ENCODE results near the gene NOX4. TPM values are rescaled to one million over a fixed set of nuclear protein-coding genes. Genes with fewer than 3 reads are reported as not detected.
"Not testable (repeated sequence)": the region's sequence is repeated elsewhere in the genome, so short reads cannot be mapped to it uniquely, and the experiment has no call there.

NOX4 gene
- total RNA-seq, 2 donors from 2014 or later = 0.62 to 1.6 TPM

DNA sequence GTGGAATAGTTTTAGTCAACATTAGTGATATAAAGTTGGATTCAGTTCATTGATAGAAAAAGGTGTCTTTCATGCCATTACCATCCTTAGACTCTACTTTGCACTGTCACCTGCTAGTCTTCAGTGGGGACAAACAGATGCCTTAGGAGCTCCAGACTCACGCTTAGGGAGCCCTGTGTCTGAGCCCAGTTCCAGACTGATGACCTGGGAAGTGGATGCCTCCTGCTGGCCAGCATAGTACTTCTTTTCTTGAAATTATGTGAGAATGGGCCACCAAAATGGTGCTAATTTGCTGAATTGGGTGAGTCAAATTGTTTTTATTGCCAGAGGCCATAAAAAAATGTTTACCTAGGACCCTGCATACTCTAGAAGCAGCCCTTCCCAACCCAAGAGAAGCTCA lies 53.9 kb downstream of the NOX4 start:
- 100% methylated on average over 1 of the region's 1 CpG for WGBS

DNA sequence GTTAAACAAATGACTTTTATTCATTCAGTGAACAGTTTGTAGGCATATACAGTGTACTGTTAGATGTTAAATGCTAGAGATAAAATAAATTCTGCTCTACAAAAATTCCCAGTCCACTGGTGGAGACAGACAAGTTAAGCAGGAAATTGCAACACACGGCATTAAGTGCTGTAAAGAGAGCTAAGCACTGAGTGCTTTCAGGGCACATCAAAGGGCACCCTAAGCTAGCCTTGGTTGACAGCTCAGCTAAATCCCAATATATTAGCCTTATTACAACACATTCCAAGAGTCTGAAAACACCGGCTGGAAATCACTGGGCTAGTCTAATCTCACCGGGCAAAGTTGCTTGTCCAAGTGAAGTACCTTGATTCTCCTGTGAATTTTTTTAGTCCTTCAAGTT lies 55.1 kb downstream of the NOX4 start:
- intact Hi-C loops (cut with DNase I) = no loop called here
- no peaks in the 10 kb centered on the region for H3K27me3 ChIP-seq (replicated peaks; ENCODE audit: insufficient read depth)
- no peak for DNase-seq (ENCODE audit: low spot score)
- TF ChIP-seq POLR2AphosphoS5 (IDR thresholded peaks at IDR 0.05) = no peak
- H3K36me3 ChIP-seq = no peaks in the 10 kb centered on the region
- H3K4me1 ChIP-seq (replicated peaks) = no peaks in the 10 kb centered on the region
- no peak overlapping the region for H3K4me3 ChIP-seq
- no peak overlapping the region for H3K27ac ChIP-seq
- H3K9me3 ChIP-seq = no peaks in the 10 kb centered on the region
- WGBS = 24% methylated on average over 3 of the region's 3 CpGs

More for the DNA sequence above, 53.9 kb downstream of the NOX4 start:
- Histone ChIP-seq H3K4me3 (no peak overlapping the region), H3K4me1 (replicated peaks) (no peaks in the 10 kb centered on the region), H3K36me3 (no peaks in the 10 kb centered on the region), H3K27me3 (replicated peaks; ENCODE audit: insufficient read depth) (no peaks in the 10 kb centered on the region), H3K9me3 (no peaks in the 10 kb centered on the region), H3K27ac (no peak overlapping the region)
- no peak for DNase-seq (ENCODE audit: low spot score)
- intact Hi-C loops (cut with DNase I) = no loop called here
- TF ChIP-seq POLR2AphosphoS5 (IDR thresholded peaks at IDR 0.05) = no peak

DNA sequence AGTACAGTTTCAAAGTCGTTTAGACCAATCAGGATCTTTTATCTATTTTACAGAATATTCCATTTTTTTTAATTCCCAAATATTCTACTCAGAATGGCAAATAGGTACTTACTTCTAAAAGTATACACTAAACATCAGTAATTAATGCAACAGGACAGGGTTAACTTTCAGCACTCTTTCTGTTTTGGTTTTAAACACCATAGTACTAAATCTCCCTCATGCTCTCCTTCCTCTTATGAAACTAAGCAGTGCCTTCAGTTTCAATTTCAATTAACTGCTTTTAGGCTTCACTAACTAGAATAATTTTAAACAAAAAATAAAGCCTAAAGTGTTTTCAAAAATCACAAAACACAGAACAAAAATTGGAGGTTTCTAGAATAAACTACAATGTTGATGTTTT lies 57.9 kb downstream of the NOX4 start:
- no peaks in the 10 kb centered on the region for H3K36me3 ChIP-seq
- H3K9me3 ChIP-seq = no peaks in the 10 kb centered on the region
- intact Hi-C loops (cut with DNase I) = no loop called here
- DNase-seq (ENCODE audit: low spot score) = no peak
- no peak overlapping the region for H3K27ac ChIP-seq
- H3K4me3 ChIP-seq = no peak overlapping the region
- no peaks in the 10 kb centered on the region for H3K27me3 ChIP-seq (replicated peaks; ENCODE audit: insufficient read depth)
- 80% methylated on average over 1 of the region's 1 CpG for WGBS
- H3K4me1 ChIP-seq (replicated peaks) = no peaks in the 10 kb centered on the region
- no peak for TF ChIP-seq POLR2A (IDR thresholded peaks at IDR 0.05)
- TF ChIP-seq, protein P1, sequence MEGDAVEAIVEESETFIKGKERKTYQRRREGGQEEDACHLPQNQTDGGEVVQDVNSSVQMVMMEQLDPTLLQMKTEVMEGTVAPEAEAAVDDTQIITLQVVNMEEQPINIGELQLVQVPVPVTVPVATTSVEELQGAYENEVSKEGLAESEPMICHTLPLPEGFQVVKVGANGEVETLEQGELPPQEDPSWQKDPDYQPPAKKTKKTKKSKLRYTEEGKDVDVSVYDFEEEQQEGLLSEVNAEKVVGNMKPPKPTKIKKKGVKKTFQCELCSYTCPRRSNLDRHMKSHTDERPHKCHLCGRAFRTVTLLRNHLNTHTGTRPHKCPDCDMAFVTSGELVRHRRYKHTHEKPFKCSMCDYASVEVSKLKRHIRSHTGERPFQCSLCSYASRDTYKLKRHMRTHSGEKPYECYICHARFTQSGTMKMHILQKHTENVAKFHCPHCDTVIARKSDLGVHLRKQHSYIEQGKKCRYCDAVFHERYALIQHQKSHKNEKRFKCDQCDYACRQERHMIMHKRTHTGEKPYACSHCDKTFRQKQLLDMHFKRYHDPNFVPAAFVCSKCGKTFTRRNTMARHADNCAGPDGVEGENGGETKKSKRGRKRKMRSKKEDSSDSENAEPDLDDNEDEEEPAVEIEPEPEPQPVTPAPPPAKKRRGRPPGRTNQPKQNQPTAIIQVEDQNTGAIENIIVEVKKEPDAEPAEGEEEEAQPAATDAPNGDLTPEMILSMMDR (IDR thresholded peaks at IDR 0.05) = no peak
- TF ChIP-seq POLR2AphosphoS5 (IDR thresholded peaks at IDR 0.05) = no peak

DNA sequence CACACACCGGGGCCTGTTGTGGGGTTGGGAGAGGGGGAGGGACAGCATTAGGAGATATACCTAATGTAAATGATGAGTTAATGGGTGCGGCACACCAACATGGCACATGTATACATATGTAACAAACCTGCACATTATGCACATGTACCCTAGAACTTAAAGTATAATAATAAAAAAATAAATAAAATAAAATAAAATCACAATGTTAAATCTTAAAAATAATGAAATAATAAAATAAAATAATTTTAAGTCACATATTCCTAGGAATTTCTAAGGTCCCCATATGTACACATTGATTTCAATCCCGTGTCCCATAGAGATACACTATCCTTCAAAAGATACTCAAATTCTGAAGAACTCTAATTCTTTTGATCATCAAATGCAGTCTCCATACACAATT lies 59.0 kb downstream of the NOX4 start:
- H3K36me3 ChIP-seq; DNase-seq (ENCODE audit: low spot score); H3K27ac ChIP-seq; H3K4me3 ChIP-seq; H3K4me1 ChIP-seq (replicated peaks); H3K27me3 ChIP-seq (replicated peaks; ENCODE audit: insufficient read depth); intact Hi-C loops (cut with DNase I); H3K9me3 ChIP-seq: not testable (repeated sequence)
- 98% methylated on average over 3 of the region's 3 CpGs for WGBS

DNA sequence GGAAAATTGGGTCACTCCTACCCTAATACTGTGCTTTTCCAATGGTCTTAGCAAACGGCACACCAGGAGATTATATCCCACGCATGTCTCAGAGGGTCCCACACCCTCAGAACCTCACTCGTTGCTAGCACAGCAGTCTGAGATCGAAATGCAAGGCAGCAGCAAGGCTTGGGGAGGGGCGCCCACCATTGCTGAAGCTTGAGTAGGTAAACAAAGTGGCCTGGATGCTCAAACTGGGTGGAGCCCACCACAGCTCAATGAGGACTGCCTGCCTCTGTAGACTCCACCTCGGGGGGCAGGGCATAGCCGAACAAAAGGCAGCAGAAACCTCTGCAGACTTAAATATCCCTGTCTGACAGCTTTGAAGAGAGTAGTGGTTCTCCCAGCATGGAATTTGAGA lies 64.7 kb downstream of the NOX4 start:
- not testable (repeated sequence) for DNase-seq (ENCODE audit: low spot score)

DNA sequence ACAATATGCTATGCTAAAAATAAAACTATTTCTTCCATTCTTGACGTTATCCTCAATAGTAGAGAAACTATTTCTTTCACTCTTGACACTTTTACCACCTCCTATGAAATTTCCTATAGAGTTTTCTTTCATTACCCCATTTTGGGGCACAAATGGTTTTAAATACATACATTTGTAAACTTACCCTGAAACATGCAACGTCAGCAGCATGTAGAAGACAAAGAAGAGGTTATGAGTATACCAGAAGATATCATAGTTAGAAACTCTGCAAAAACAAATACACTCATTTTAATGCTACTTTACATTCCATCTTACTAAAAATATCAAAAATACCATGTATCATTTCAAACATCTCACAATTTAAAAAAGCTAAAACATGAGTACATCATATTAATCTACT lies 69.5 kb downstream of the NOX4 start:
- Histone ChIP-seq H3K27ac (no peak overlapping the region), H3K27me3 (replicated peaks; ENCODE audit: insufficient read depth) (no peaks in the 10 kb centered on the region), H3K36me3 (no peaks in the 10 kb centered on the region), H3K4me1 (replicated peaks) (no peaks in the 10 kb centered on the region), H3K9me3 (no peaks in the 10 kb centered on the region), H3K4me3 (no peak overlapping the region)
- no peak for DNase-seq (ENCODE audit: low spot score)
- intact Hi-C loops (cut with DNase I) = no loop called here
- WGBS = 58% methylated on average over 2 of the region's 2 CpGs
- TF ChIP-seq, protein P1 (IDR thresholded peaks at IDR 0.05) = no peak
- TF ChIP-seq POLR2A (IDR thresholded peaks at IDR 0.05) (no peak), POLR2AphosphoS5 (IDR thresholded peaks at IDR 0.05) (no peak)

More for the DNA sequence above, 64.7 kb downstream of the NOX4 start:
- H3K4me3 ChIP-seq; H3K36me3 ChIP-seq; intact Hi-C loops (cut with DNase I); H3K27me3 ChIP-seq (replicated peaks; ENCODE audit: insufficient read depth); H3K4me1 ChIP-seq (replicated peaks); H3K9me3 ChIP-seq; H3K27ac ChIP-seq: not testable (repeated sequence)
- 93% methylated on average over 7 of the region's 7 CpGs for WGBS

DNA sequence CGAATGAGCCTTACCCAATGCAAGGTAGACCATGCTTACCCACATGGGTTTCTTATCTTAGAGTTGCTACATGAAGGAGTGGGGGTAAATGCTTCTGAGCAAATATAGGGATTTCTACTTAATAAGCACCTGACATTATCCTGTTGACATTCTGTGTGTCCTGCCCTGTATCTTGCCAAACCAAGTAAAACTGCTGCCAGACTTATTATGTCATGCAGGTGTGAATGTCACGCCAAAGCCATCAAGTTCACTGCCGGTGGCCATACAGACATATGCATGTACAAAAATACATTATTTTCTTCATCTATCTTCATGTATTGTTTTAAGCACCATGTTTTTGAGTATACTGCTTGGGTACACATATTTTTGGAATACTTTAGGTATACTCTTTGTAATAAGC lies 70.2 kb downstream of the NOX4 start:
- no peak for DNase-seq (ENCODE audit: low spot score)
- Histone ChIP-seq H3K36me3 (no peaks in the 10 kb centered on the region), H3K4me1 (replicated peaks) (no peaks in the 10 kb centered on the region), H3K27me3 (replicated peaks; ENCODE audit: insufficient read depth) (no peaks in the 10 kb centered on the region), H3K9me3 (no peaks in the 10 kb centered on the region), H3K27ac (no peak overlapping the region), H3K4me3 (no peak overlapping the region)
- 75% methylated on average over 3 of the region's 3 CpGs for WGBS
- intact Hi-C loops (cut with DNase I) = no loop called here
- no peak for TF ChIP-seq POLR2AphosphoS5 (IDR thresholded peaks at IDR 0.05)
